HG03575 (cell line): Measurements from ENCODE around the gene PTPRN2.
"Not testable (repeated sequence)": the region's sequence is repeated elsewhere in the genome, so short reads cannot be mapped to it uniquely, and the experiment has no call there.

Experiments
- ATAC-seq: cut with Tn5 transposase; IDR thresholded peaks from one replicate; pipeline ENCODE4 v1.9.1; 2021; ENCODE audit not compliant: unreplicated experiment, insufficient number of reproducible peaks, low FRiP score; ENCODE audit errors: extremely low read depth

The PTPRN2 gene

DNA sequence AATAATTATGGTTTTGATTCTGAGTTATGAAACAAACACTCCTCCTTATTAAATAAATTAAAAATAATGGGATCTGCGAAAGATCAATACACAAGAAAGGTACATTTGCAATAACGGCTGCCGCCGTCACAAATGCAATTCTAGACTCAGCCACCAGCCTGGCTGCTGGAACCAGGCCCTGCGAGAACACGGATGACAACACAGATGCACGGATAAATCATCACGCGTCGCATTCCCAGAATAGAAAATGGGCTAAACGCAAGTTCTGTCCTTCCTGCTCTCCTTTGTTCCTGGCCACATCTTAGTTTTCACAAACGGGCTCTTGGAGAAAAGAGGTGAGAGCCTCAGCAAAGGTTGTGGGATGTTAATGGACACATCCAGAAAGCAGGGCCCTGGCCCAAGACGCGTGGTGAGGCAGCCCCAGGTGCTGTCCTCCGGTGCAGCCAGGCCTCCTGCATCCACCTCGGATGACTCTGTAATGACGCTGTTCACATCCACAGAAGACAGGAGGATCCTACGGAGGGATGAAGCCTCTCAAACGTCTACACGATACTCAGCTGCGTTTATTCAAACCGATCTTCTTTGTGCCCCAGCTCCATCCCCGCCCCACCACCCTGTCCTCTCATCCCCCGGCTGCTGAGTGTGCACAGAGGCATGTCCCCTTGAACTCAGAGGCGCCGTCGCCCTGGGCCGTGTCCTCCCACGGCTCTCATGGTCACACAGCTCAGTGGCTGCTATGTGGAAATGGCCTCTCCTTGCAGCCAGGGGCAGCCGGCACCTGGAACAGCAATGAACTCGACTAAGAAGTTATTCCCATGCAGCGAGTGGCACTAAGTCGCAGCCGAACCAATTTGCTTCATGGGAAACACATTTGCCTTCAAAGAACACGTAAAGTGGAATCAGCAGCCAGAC lies 197.9 kb downstream of the PTPRN2 start:
- ATAC-seq: no peak

DNA sequence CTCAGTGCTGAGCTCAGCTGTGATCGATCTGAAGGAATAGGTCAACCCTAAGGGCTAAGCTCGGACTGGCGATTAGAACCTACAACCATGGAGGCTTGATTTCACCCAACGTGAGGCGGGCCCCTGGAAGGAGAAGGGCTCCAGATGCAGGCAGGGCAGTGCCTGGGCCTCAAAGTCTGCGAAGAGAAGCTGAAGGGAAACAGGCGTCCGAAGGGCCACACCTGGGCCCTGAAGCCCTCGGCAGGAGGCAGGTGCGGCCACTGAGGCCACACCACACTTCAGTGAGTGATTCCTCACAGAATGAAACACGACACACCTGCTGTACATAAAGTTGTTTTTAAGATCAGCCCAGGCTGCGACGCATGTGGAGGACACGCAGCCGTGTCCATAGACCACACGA lies 198.7 kb downstream of the PTPRN2 start:
- no peak for ATAC-seq

DNA sequence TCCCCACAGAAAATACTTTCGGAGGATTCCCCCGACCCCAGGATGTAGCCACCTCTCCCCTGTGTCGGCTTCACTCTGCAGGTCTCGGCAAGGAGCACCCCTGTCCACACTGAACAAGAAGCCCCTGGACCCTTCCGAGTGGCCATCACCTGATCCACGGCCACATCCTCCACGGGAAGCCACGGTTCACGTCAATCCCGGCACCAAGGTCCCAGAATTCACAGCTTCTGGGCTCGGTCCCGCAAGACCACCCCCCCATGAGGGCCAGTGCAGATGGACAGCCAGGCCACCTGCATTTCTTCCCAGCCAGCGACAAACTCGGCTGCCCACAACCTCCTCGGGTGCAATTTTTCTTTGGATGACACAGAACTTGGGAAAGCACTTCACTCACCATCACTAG lies 199.6 kb downstream of the PTPRN2 start:
- no peak for ATAC-seq

DNA sequence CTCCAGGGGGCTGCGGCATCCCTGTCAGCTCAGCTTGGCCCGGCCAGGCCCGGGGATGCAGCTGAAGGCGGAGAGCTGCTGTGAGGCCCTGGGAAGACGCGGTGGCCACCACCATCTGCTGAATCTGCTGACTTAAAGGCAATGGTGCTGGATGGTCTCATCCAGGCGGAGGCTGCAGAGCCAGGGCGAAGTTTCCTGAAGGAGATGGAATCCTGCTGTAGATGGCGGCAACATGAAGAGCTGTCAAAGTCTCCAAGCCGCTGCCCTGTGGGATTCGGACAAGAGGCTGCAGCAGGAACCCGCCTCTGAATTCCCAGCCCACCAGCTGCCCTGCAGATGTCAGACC lies 200.1 kb downstream of the PTPRN2 start:
- no peak for ATAC-seq

DNA sequence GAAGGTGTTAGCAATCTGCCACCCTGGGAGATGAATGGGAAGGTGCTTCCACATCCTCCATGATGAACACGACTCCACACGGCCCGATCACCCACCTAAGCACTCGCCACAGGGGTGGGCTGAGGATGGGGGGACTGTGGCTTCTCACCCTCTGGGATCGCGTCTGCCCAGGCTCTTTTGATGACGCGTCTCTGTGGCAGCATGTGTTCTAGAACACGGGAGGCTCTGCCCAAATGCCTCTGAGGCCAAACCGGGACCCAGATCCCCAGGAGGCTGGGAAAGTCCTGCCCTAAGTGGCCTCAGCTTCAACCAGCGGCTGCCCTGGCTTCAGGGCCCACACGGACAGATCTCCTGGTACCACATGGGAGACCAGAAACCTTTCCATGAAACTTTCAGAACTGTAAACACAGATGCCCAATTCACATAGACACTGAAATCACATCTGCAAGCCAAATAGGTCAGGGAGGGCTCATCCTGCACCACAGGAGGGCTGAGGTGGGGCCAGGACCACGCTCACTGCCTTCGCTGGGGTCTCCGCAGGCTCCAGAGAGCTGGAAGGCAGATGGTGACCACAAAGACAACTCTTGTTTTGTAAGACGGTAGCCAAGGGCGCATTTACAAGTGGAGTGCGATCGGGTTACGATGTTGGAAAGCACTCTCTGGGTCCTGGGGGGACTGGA lies 200.6 kb downstream of the PTPRN2 start:
- ATAC-seq: no peak

GRCh38 chr7:158386355-158386618 lies 201.3 kb downstream of the PTPRN2 start:
- ATAC-seq: no peak

DNA sequence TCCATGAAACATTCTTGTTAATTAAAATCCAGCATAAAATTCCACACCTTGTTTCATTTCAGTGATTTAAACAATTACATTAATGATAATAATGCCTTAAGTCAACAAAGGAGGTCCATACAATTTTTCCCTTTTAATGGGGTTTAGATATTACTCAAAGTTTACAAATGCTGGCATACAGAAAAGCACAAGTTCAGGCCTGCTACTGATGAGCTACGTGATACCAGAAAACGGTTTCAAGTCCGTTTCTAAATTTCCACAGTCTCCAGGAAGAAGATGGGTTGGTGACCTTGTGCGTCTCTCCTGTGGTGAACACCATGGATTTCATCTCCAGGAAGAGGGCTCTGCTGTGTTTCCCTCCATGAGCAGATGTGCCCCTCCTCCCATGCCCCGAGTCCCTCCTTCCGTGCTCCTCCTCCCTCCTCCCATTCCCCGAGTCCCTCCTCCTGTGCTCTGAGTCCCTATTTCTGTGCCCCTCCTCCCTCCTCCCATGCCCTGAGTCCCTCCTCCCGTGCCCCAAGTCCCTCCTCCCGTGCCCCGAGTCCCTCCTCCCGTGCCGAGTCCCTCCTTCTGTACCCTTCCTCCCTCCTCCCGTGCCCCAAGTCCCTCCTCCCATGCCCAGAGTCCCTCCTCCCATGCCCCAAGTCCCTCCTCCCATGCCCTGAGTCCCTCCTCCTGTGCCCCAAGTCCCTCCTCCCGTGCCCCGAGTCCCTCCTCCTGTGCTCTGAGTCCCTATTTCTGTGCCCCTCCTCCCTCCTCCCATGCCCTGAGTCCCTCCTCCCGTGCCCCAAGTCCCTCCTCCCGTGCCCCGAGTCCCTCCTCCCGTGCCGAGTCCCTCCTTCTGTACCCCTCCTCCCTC lies 201.9 kb downstream of the PTPRN2 start:
- ATAC-seq: not testable (repeated sequence)

DNA sequence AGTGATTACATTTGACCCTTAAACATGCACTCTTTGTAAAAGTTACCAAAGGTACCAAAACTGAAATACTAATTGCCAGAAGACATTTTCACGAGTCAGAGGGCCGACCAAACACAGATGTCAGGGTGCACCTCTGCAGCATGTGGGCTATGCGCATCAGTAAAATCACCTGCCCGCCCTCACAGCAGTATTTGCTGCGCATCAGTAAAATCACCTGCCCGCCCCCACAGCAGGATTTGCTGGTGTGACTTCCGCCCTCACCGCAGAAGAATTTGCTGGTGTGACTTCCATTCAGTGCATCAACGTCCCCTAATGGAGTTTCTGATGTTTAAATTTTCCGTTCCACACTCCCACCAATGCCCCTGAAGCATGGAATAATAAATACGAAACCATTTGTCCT lies 202.9 kb downstream of the PTPRN2 start:
- ATAC-seq: no peak

DNA sequence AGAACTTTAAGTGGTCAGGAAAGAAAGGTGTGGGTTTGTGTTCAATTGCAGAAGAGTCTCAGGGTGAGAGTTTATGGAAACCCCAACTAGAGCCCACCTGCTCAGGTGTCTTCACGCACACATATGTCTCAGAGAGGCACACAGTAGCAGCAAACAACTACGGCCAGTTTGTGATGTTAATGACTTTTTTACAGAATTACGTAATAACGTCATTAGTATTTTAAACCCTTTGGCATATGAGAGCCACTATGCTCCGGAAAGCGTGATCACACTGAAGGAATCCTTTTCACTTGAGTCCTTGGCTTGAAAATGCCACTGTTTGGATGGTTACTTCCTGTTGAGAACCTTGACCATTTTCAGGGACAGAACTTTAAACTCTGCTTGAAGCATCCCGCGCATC lies 204.0 kb downstream of the PTPRN2 start:
- no peak for ATAC-seq

GRCh38 chr7:158382363-158383254 lies 205.0 kb downstream of the PTPRN2 start:
- ATAC-seq: no peak

DNA sequence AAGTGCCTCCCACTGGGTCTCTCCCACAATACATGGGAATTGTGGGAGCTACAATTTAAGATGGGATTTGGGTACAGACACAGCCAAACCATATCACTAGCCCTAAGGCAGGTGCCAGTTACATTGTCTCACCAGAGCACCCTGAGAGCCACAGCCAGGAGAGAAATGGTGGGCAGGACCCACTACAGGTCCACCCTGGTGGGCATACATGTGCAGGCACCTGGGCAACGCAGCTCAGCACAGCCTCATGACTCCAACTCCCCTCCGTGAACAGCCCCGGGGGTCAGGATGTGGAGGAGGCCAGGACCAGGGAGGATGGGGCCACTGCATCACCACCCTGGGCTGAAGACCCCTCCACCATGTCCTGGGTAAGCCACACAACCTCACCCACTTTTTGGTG lies 205.7 kb downstream of the PTPRN2 start:
- ATAC-seq: no peak

- ATAC-seq: no peak
Observed at GRCh38 chr7:158378978-158379377, 208.6 kb downstream of the PTPRN2 start.

DNA sequence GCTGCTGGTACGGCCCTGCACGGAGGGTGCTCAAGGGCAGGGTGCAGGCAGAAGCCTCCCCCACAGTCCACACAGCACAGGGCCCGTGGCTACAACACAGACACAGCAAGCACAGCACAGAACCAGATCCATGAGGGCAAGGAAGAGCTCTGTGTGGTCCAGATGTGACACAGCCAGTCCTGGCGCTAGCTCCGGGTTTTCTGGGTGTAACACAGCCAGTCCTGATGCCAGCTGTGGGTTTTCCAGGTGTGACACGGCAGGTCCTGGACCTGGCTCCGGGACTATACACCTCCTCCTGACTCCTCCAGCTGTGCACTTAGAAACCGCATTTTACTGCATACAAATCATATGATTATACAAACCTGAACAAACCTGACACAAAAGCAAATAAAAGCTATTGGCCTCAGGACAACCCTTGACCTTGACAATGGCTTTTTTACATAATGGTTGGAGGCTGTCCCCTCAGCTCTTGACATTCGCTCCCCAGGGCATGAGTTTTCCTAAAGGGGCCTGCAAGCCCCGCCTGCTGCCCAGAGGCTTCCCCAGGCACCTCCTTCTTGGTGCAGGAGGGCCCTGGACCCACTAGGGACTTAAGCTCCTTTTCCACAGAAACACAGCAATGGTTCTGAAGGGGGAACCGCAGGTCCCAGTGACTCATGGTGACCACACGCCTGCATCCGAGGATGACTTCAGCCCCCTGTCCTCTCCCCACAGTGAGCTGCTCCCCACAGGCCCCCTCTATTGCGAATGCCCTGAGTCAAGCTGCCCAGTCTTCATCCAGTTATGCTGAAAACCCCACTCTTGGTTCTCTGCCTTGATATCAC lies 209.6 kb downstream of the PTPRN2 start:
- no peak for ATAC-seq

GRCh38 chr7:158376839-158377186 lies 210.8 kb downstream of the PTPRN2 start:
- ATAC-seq: not testable (repeated sequence)

- not testable (repeated sequence) for ATAC-seq
Observed at GRCh38 chr7:158376146-158376838, 211.3 kb downstream of the PTPRN2 start.

- no peak for ATAC-seq
Observed at GRCh38 chr7:158375034-158375433, 212.6 kb downstream of the PTPRN2 start.

DNA sequence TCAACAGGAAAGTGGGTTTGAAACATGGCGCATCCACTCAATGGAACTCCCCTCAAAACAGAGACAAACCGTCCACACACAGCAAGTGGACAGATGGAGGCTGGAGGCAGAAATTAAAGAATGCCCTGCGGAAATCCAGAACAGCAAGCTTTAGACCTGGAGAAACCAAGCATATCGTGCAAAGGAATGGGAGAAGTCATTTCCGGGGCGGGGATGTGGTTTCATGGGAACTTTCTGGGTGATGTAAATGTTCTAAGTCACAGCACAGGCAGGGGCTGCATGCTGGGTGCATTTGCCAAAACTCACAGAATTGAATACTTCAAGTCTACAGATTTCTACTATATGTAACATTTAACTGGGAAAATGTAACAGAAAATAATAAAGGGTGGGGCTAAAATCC lies 213.0 kb downstream of the PTPRN2 start:
- no peak for ATAC-seq

DNA sequence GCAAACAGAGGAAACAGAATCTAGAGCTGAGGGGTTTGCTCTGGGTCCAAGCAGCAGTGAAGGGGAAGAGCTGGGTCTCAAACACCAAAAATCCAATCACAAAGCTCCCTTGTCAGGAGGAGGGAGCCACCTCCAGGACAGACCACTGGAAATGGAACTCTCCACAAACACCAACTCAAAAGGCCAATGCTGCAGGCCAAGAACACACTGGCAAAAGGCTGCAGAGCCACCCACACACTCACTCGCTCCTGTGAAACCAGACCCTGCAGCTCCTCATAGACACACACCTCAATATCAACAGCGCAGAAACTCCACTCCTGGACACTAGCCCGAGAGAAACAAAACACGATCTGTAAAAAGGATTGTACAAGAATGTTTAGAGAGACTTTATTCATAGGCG lies 213.5 kb downstream of the PTPRN2 start:
- ATAC-seq: no peak
